Measurements from ENCODE around the gene NMRK1.

NMRK1 gene

DNA sequence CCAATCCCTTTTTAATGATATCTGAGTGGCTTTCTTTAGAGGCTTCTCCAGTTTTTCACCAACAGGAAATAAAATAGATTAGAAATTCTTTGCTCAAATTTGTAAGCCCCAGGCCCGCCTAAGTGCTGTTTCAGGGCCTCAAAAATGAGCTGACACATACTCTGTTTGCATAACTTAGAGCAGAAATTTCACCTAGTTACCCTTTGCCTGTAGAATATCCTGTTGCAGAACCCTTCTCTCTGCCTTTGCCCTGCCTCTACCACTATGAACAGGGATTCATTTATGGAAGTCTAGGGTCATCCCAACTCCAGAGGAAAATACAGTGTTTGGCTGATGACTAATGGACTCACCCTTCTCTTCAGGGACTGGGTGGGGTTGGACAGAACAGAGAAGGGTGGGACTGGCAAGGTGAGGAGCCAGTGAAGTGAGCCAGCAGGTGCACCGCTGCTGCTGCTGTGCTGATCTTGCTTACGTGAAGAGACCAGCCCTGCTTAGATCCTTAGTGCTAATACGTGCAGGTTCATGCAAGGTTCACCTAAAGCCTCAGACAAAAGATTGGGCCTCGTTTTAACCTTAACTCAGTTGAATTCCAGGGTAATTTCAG, 23.2 kb upstream of the NMRK1 start:
- TF ChIP-seq, protein P1, sequence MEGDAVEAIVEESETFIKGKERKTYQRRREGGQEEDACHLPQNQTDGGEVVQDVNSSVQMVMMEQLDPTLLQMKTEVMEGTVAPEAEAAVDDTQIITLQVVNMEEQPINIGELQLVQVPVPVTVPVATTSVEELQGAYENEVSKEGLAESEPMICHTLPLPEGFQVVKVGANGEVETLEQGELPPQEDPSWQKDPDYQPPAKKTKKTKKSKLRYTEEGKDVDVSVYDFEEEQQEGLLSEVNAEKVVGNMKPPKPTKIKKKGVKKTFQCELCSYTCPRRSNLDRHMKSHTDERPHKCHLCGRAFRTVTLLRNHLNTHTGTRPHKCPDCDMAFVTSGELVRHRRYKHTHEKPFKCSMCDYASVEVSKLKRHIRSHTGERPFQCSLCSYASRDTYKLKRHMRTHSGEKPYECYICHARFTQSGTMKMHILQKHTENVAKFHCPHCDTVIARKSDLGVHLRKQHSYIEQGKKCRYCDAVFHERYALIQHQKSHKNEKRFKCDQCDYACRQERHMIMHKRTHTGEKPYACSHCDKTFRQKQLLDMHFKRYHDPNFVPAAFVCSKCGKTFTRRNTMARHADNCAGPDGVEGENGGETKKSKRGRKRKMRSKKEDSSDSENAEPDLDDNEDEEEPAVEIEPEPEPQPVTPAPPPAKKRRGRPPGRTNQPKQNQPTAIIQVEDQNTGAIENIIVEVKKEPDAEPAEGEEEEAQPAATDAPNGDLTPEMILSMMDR (conservative IDR thresholded peaks at IDR 0.05), result no peak
- H3K27ac ChIP-seq, result no peak overlapping the region

DNA sequence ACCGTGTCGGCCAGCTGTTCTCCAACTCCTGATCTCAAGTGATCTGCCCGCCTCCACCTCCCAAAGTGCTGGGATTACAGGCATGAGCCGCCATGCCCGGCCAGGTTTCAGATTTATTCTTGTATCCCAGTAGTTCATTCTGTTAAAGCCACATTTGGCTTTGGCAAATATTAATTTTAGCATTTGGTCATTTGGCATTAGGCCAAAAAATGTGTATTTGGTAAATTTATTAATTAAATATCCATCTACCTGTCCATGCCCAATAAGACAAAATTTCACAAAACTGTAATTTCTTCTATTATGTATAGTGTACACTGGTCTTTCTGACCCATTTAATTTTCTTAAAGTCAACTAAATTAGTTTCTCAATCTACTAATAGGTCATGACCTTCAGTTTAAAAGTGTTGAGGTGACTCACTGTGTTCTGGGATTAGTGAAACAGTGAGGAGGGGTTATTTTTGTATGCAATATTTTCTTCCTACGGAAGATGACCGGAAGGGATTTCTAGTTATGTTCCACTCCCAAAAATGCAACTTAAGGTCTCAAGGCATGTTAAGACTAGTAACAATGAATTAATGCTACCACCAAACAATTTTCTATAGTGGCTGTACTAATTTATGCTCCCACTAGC, 21.4 kb upstream of the NMRK1 start:
- TF ChIP-seq, protein P1 (conservative IDR thresholded peaks at IDR 0.05), result no peak
- H3K27ac ChIP-seq, result no peak overlapping the region

- TF ChIP-seq, protein P1 (conservative IDR thresholded peaks at IDR 0.05), result no peak
These were observed 20.6 kb upstream of the NMRK1 start for GRCh38 chr9:75108571-75108970.

GRCh38 chr9:75106857-75107256, 18.9 kb upstream of the NMRK1 start:
- TF ChIP-seq, protein P1 (conservative IDR thresholded peaks at IDR 0.05), result no peak

More at GRCh38 chr9:75108571-75108970, 20.6 kb upstream of the NMRK1 start:
- no peak overlapping the region for H3K27ac ChIP-seq

DNA sequence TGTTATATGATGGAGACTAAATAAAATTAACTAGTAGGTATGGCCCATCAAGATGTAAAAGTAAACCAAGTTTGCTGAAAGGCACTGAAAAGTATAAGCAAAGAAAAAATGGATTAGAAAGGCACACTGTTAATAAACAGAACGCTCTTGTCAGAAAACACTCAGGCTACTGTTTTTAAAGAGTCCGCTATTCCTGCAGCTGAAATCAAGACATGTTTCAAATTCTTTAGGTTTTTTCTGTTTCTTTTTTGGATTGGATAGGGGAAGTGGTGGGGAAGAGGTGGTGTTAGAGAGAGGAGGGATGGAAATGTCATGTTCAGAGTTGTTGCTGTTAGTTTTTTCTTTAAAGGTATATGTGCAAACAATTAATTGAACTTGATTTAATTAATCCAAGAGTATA, 17.9 kb upstream of the NMRK1 start:
- TF ChIP-seq, protein P1 (conservative IDR thresholded peaks at IDR 0.05), result no peak
- no peak overlapping the region for H3K27ac ChIP-seq

More at GRCh38 chr9:75106857-75107256, 18.9 kb upstream of the NMRK1 start:
- H3K27ac ChIP-seq, result no peak overlapping the region

DNA sequence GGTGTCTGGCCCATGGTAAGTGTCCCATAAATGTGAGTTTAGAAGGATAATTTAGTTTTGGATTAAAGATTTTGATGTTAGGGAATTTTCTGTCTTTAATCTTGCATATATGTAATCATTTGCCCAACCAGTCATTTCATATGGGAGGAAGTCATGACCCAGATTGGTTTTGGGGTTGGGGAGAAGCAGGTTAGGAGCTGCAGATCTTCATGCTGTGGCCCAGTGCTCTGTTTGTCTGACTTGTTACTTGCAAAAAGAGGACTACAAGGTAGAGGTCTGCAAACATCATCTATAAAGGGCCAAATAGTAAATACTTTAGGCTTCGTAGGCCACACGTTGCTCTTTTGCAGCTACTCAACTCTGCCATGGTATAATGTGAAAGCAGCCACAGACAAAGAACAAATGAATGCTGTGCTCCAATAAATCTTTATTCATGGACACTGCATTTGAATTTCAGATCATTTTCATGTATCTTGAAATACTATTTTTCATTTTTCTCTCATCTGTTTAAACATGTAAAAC, 17.1 kb upstream of the NMRK1 start:
- H3K27ac ChIP-seq, result no peak overlapping the region
- TF ChIP-seq, protein P1 (conservative IDR thresholded peaks at IDR 0.05), result no peak

GRCh38 chr9:75104607-75105006, 16.7 kb upstream of the NMRK1 start:
- TF ChIP-seq, protein P1 (conservative IDR thresholded peaks at IDR 0.05), result no peak
- H3K27ac ChIP-seq, result no peak overlapping the region

All from VCaP (cell line).